ENCODE data around the gene FAM168A. TPM values are rescaled to one million over a fixed set of nuclear protein-coding genes. Genes with fewer than 3 reads are reported as not detected.

Gene FAM168A
- total RNA-seq, 1 experiment from 2014 or later: 62.8 TPM

GRCh38 chr11:73414977-73415651 lies 182.8 kb downstream of the FAM168A start:
- Histone ChIP-seq H3K27me3 (ENCODE audit: control insufficient read depth, insufficient read depth, low read length) (no peaks in the 10 kb centered on the region), H3K4me1 (ENCODE audit: control insufficient read depth, insufficient read depth, low read length) (no peaks in the 10 kb centered on the region), H3K27ac (ENCODE audit: low read length) (no peak overlapping the region), H3K9me3 (ENCODE audit: control insufficient read depth, insufficient read depth, low read depth, low read length) (no peaks in the 10 kb centered on the region), H3K4me3 (ENCODE audit: low read depth in 2 of 2, low read length in 2 of 2) (no peak overlapping the region), H3K36me3 (ENCODE audit: control insufficient read depth, insufficient read depth, low read length) (no peaks in the 10 kb centered on the region)
- intact Hi-C loops (cut with micrococcal nuclease; ENCODE audit: unreplicated experiment) (no loop called here), in situ Hi-C loops (cut with HindIII; ENCODE audit: low pct_unique_long_range_greater_than_20kb, low sequenced_read_pairs) (no loop called here)
- ATAC-seq (no peak), DNase-seq (ENCODE audit: low read depth, low spot score) (no peak)
- POLR2A ChIA-PET: no interaction called here
- TF ChIP-seq SIN3A (IDR thresholded peaks at IDR 0.05; ENCODE audit: borderline replicate concordance, insufficient read depth, low read depth, low read length): no peak
- BruUV-seq (replicated peaks): no TSS peak
- CTCF ChIA-PET: interaction anchor here (0.5 to 0.6 kb wide), 2 partner anchors 183 to 215 kb away, joined by 3 to 4 read pairs; no protein-coding TSS in a partner anchor

- CTCF ChIA-PET: no interaction called here
Measured at GRCh38 chr11:73413256-73413655, 184.7 kb downstream of the FAM168A start.

More at GRCh38 chr11:73413256-73413655, 184.7 kb downstream of the FAM168A start:
- H3K4me1 ChIP-seq (ENCODE audit: control insufficient read depth, insufficient read depth, low read length): no peaks in the 10 kb centered on the region
- ATAC-seq: no peak
- no peaks in the 10 kb centered on the region for H3K27me3 ChIP-seq (ENCODE audit: control insufficient read depth, insufficient read depth, low read length)
- intact Hi-C loops (cut with micrococcal nuclease; ENCODE audit: unreplicated experiment) (no loop called here), in situ Hi-C loops (cut with HindIII; ENCODE audit: low pct_unique_long_range_greater_than_20kb, low sequenced_read_pairs) (no loop called here)
- DNase-seq (ENCODE audit: low read depth, low spot score): no peak
- no peaks in the 10 kb centered on the region for H3K9me3 ChIP-seq (ENCODE audit: control insufficient read depth, insufficient read depth, low read depth, low read length)
- no peaks in the 10 kb centered on the region for H3K36me3 ChIP-seq (ENCODE audit: control insufficient read depth, insufficient read depth, low read length)
- POLR2A ChIA-PET: no interaction called here
- no peak overlapping the region for H3K4me3 ChIP-seq (ENCODE audit: low read depth in 2 of 2, low read length in 2 of 2)
- BruUV-seq (replicated peaks): no TSS peak
- TF ChIP-seq, protein P1, sequence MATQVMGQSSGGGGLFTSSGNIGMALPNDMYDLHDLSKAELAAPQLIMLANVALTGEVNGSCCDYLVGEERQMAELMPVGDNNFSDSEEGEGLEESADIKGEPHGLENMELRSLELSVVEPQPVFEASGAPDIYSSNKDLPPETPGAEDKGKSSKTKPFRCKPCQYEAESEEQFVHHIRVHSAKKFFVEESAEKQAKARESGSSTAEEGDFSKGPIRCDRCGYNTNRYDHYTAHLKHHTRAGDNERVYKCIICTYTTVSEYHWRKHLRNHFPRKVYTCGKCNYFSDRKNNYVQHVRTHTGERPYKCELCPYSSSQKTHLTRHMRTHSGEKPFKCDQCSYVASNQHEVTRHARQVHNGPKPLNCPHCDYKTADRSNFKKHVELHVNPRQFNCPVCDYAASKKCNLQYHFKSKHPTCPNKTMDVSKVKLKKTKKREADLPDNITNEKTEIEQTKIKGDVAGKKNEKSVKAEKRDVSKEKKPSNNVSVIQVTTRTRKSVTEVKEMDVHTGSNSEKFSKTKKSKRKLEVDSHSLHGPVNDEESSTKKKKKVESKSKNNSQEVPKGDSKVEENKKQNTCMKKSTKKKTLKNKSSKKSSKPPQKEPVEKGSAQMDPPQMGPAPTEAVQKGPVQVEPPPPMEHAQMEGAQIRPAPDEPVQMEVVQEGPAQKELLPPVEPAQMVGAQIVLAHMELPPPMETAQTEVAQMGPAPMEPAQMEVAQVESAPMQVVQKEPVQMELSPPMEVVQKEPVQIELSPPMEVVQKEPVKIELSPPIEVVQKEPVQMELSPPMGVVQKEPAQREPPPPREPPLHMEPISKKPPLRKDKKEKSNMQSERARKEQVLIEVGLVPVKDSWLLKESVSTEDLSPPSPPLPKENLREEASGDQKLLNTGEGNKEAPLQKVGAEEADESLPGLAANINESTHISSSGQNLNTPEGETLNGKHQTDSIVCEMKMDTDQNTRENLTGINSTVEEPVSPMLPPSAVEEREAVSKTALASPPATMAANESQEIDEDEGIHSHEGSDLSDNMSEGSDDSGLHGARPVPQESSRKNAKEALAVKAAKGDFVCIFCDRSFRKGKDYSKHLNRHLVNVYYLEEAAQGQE (IDR thresholded peaks at IDR 0.05; ENCODE audit: insufficient read depth in 1 of 2, low read depth in 2 of 2, low read length in 1 of 2): no peak
- TF ChIP-seq TCF7L2 (IDR thresholded peaks at IDR 0.05; ENCODE audit: low read depth, low read length) (no peak), POLR2AphosphoS5 (IDR thresholded peaks at IDR 0.05; ENCODE audit: low read depth, low read length) (no peak), SIN3A (IDR thresholded peaks at IDR 0.05; ENCODE audit: borderline replicate concordance, insufficient read depth, low read depth, low read length) (no peak)
- TF ChIP-seq, protein P2, sequence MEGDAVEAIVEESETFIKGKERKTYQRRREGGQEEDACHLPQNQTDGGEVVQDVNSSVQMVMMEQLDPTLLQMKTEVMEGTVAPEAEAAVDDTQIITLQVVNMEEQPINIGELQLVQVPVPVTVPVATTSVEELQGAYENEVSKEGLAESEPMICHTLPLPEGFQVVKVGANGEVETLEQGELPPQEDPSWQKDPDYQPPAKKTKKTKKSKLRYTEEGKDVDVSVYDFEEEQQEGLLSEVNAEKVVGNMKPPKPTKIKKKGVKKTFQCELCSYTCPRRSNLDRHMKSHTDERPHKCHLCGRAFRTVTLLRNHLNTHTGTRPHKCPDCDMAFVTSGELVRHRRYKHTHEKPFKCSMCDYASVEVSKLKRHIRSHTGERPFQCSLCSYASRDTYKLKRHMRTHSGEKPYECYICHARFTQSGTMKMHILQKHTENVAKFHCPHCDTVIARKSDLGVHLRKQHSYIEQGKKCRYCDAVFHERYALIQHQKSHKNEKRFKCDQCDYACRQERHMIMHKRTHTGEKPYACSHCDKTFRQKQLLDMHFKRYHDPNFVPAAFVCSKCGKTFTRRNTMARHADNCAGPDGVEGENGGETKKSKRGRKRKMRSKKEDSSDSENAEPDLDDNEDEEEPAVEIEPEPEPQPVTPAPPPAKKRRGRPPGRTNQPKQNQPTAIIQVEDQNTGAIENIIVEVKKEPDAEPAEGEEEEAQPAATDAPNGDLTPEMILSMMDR (IDR thresholded peaks at IDR 0.05): no peak
- no peak overlapping the region for H3K27ac ChIP-seq (ENCODE audit: low read length)
